Measurements from ENCODE around the gene GABRB2.
"Not testable (repeated sequence)": the region's sequence is repeated elsewhere in the genome, so short reads cannot be mapped to it uniquely, and the experiment has no call there.

Gene GABRB2

DNA sequence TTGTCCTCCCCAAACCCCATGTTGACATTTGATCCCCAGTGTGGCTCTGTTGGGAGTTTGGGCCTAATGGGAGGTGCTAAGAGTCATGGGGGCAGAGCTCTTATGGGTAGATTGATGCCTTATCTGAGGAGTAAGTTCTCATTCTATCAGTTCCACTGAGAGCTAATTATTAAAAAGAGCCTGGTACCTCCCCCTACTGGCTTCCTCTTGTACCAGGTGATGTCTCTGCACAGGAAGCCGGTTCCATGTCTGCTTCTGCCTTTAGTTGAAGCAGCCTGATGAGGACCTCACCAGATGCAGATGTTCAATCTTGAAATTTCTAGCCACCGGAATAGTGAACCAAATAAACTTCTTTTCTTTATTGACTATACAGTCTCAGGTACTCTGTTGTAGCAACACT is 10.8 kb downstream of the GABRB2 start:
- H3K4me1 Mint-ChIP-seq, result no peaks in the 10 kb centered on the region
- no peaks in the 10 kb centered on the region for H3K9me3 Mint-ChIP-seq
- H3K4me3 Mint-ChIP-seq, result no peak overlapping the region
- H3K36me3 Mint-ChIP-seq (ENCODE audit: low read depth), result no peaks in the 10 kb centered on the region
- H3K27ac Mint-ChIP-seq, result no peak overlapping the region
- DNase-seq, result no peak
- ATAC-seq, result no peak
- no peaks in the 10 kb centered on the region for H3K27me3 Mint-ChIP-seq

DNA sequence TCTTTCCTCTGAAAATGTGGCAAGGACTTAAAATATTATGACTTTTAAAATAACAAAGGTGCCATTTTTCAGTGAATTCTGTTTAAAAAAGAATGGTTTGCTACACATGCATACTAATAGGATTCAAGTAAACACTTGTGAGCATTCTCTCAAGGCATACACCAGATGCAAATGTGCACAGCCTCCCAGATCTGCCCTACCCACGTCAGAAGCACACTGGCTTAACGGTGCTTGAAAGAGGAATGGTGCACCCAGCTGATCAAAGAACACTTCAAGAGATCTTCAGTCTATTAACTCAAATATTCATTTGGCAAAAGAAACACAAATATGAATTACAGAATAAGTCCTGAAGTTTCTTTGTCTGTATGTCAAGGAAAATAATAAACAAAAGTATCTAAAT is 15.8 kb downstream of the GABRB2 start:
- Mint-ChIP-seq H3K9me3 (no peaks in the 10 kb centered on the region), H3K36me3 (ENCODE audit: low read depth) (no peaks in the 10 kb centered on the region), H3K27me3 (no peaks in the 10 kb centered on the region), H3K27ac (no peak overlapping the region), H3K4me1 (no peaks in the 10 kb centered on the region), H3K4me3 (no peak overlapping the region)
- DNase-seq (no peak), ATAC-seq (no peak)

DNA sequence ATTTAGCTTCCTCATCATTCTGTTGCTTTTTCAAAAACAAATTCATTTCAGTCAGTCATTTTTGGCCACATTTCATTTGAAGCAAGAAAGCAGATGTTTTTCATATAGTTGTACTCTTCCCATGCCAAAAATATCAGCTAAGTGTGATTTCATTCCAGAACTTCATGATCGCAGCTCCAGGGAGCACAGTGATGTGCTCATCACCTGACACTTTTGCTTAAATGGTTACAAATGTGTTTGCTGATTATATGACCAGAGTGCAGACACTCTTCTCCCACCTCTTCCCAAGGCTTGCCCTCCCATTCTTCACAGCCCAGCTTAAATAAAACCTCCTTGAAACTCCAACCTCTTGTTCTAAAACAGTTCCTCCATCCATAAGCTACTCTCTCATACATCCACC is 32.6 kb downstream of the GABRB2 start:
- no peak for DNase-seq
- H3K4me1 Mint-ChIP-seq, result no peaks in the 10 kb centered on the region
- no peak overlapping the region for H3K27ac Mint-ChIP-seq
- peaks cover 2% of the 10 kb centered on the region for H3K27me3 Mint-ChIP-seq
- no peaks in the 10 kb centered on the region for H3K36me3 Mint-ChIP-seq (ENCODE audit: low read depth)
- ATAC-seq, result no peak
- no peak overlapping the region for H3K4me3 Mint-ChIP-seq
- H3K9me3 Mint-ChIP-seq, result peaks cover 12% of the 10 kb centered on the region

DNA sequence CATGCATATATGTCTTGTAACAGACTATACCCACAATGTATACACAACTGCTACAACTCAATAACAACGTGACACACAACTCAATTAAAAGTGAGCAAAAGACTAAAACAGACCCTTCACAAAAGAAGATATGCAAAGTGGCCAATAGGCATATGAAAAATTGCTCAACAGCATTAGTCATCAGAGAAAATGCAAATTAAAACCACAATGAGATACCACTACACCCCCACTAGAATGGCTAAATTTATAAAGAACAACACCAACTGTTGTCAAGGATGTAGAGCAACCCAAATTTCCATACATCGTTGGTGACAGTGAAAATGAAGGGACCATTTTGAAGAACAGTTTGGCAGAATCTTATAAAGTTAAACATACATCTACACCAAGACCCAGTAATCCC is 38.9 kb downstream of the GABRB2 start:
- Mint-ChIP-seq H3K27me3 (no peaks in the 10 kb centered on the region), H3K4me3 (no peak overlapping the region)
- no peak for DNase-seq

DNA sequence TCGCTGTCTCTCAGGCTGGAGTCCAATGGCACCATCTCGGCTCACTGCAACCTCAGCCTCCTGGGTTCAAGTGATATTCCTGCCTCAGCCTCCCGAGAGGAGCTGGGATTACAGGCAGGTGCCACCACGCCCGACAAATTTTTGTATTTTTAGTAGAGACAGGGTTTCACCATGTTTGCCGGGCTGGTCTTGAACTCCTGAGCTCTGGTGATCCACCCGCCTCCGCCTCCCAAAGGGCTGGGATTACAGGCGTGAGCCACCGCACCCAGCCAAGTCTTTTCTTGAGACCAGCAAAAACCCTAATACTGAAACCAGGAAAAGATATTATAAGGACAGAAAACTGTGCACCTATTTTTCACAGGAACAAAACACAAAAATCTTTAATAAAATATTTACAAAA is 41.4 kb downstream of the GABRB2 start:
- ATAC-seq; H3K27ac Mint-ChIP-seq; H3K36me3 Mint-ChIP-seq (ENCODE audit: low read depth); H3K27me3 Mint-ChIP-seq; DNase-seq; H3K9me3 Mint-ChIP-seq; H3K4me1 Mint-ChIP-seq; H3K4me3 Mint-ChIP-seq: not testable (repeated sequence)

More for the DNA sequence above, 38.9 kb downstream of the GABRB2 start:
- no peaks in the 10 kb centered on the region for H3K36me3 Mint-ChIP-seq (ENCODE audit: low read depth)
- peaks cover 1% of the 10 kb centered on the region for H3K9me3 Mint-ChIP-seq
- H3K4me1 Mint-ChIP-seq, result peaks cover 2% of the 10 kb centered on the region
- no peak overlapping the region for H3K27ac Mint-ChIP-seq
- no peak for ATAC-seq

DNA sequence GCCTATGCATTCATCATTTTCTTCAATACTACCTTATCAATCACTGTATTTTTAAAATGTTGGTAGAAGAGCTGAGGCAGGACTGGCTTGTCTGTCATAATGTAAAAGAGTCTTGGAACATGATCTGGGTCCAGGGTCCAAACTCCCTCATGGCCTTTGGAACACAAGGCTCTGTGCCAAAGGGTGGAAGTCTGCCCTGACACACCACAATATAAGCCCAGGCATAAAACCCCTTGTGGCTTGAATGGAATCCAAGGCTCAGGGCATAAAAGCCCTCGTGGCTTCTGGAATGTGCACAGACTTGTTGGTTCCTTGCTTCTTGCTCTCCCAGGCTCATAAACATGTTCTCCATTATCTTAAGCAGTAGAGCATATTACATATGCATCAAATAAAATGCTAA is 48.0 kb downstream of the GABRB2 start:
- no peaks in the 10 kb centered on the region for H3K36me3 Mint-ChIP-seq (ENCODE audit: low read depth)
- no peaks in the 10 kb centered on the region for H3K27me3 Mint-ChIP-seq
- DNase-seq, result no peak
- H3K4me1 Mint-ChIP-seq, result no peaks in the 10 kb centered on the region
- no peak overlapping the region for H3K4me3 Mint-ChIP-seq
- peaks cover 4% of the 10 kb centered on the region for H3K9me3 Mint-ChIP-seq
- H3K27ac Mint-ChIP-seq, result no peak overlapping the region
- no peak for ATAC-seq

DNA sequence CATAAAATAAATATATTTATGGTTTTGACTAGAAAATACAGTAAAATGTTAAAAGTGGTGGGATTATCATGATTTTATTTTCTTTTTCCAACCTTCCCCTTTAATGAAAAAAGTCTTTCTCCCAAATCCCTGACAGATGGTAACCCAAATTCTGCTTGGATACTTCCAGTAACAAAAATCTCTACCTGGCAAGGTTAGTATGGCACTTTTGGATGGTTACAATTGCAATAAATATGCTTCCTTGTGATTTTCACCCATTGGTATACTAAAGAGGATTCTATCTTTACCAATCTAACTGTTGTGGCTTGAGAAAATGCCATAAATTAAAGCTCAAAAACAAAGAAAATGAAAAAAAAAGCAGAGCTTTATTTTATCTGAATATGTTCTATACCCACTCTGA is 62.8 kb downstream of the GABRB2 start:
- Mint-ChIP-seq H3K9me3 (no peaks in the 10 kb centered on the region), H3K36me3 (ENCODE audit: low read depth) (no peaks in the 10 kb centered on the region), H3K4me1 (no peaks in the 10 kb centered on the region), H3K27ac (no peak overlapping the region), H3K27me3 (no peaks in the 10 kb centered on the region), H3K4me3 (no peak overlapping the region)
- DNase-seq, result no peak
- no peak for ATAC-seq

DNA sequence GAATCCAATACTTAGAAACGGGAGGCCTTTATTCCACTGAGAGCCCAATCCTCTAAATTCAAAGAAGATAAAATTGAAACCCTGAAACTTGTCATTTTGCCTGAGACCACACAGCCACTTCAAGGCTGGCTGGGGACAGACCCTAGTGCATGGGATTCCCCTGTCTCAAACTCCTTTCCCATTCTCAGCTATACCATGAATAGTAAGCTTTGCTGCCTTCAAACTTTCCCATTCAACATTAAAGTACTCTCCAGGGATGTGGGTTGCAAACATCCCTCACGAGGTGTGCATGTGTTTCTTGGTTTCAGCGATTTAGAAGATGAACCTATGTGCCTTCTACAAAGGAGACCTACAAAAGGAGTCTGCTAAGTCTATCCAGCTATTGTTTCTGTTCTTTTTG is 64.6 kb downstream of the GABRB2 start:
- no peaks in the 10 kb centered on the region for H3K4me1 Mint-ChIP-seq
- no peaks in the 10 kb centered on the region for H3K27me3 Mint-ChIP-seq
- no peak overlapping the region for H3K4me3 Mint-ChIP-seq
- ATAC-seq (no peak), DNase-seq (no peak)
- H3K9me3 Mint-ChIP-seq, result no peaks in the 10 kb centered on the region
- no peaks in the 10 kb centered on the region for H3K36me3 Mint-ChIP-seq (ENCODE audit: low read depth)
- H3K27ac Mint-ChIP-seq, result no peak overlapping the region

DNA sequence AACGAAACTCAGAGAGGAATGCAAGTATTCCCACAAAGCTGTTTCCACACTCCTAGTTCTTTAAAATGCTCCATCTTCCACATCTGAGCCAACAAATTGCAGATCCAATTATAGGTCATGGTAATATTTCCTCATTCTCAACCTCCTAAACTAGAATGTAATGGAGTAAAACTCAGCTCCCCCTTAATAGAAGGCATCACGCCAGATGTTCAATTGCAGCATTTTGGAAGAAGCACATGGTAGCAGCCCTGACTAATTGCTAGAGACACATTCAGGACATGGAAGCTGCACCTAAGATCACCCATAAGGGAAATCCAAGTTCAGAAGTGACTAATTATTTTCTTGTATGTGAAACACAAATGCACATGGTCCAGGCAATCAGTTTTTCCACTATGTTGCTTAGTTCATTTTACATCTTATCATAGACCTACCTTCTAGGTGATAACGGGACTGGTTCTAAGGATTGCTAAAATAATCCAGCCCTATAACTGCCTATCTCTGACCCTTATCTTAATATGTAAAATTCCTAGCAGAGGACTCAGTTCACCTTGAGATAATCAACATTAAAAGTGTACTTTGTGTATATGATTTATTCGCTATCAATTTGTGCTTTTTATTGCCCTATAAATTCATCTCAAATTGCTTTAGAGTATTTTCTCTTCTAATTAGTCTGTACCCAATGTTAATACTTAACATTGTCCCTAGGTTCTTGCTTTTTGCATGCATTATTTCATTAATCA is 75.1 kb downstream of the GABRB2 start:
- ATAC-seq (no peak), DNase-seq (no peak)
- H3K36me3 Mint-ChIP-seq (ENCODE audit: low read depth), result no peaks in the 10 kb centered on the region
- peaks cover 10% of the 10 kb centered on the region for H3K9me3 Mint-ChIP-seq
- no peaks in the 10 kb centered on the region for H3K27me3 Mint-ChIP-seq
- H3K27ac Mint-ChIP-seq, result no peak overlapping the region
- H3K4me1 Mint-ChIP-seq, result no peaks in the 10 kb centered on the region
- H3K4me3 Mint-ChIP-seq, result no peak overlapping the region

DNA sequence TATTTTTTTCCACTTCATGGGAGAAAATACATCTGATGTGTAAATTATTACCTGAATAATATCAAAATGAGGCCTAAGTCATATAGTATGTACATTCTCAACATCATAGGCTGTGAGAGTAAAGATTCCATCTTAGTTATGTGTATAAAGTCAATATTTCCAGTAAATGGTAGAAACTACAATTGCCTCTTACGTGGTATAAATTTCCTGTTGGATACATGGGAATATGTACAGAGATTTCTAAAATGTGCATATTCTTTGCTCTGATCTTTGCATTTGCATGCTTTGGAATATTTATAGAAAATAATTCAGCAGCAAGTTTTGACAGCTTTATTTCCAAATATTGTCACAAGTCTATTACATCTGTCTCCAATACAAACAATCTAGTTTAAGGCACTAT is 78.8 kb downstream of the GABRB2 start:
- Mint-ChIP-seq H3K9me3 (peaks cover 5% of the 10 kb centered on the region), H3K4me3 (no peak overlapping the region), H3K27ac (no peak overlapping the region), H3K27me3 (no peaks in the 10 kb centered on the region), H3K4me1 (no peaks in the 10 kb centered on the region), H3K36me3 (ENCODE audit: low read depth) (no peaks in the 10 kb centered on the region)
- ATAC-seq (no peak), DNase-seq (no peak)

DNA sequence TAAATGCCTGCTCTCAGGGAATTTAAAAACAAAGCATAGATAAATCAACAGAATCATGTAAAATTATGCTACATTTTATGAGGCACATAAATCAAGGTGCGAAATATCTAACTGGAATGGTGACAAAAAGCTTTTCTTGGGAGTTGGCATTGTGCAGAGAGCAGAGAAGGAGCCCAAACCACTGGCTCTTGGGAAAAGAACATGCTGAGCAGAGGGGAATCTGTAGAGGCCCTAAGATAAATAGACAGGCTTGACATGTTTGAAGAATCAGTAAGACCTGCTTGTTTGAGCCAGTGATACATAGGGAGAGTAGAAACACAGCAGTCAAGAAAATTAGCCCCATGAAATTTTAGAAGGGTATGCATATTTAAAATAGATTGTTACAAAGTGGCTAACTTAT is 85.8 kb downstream of the GABRB2 start:
- H3K4me1 Mint-ChIP-seq, result no peaks in the 10 kb centered on the region
- no peak overlapping the region for H3K27ac Mint-ChIP-seq
- no peaks in the 10 kb centered on the region for H3K27me3 Mint-ChIP-seq
- no peaks in the 10 kb centered on the region for H3K36me3 Mint-ChIP-seq (ENCODE audit: low read depth)
- ATAC-seq (no peak), DNase-seq (no peak)
- H3K9me3 Mint-ChIP-seq, result no peaks in the 10 kb centered on the region
- no peak overlapping the region for H3K4me3 Mint-ChIP-seq

DNA sequence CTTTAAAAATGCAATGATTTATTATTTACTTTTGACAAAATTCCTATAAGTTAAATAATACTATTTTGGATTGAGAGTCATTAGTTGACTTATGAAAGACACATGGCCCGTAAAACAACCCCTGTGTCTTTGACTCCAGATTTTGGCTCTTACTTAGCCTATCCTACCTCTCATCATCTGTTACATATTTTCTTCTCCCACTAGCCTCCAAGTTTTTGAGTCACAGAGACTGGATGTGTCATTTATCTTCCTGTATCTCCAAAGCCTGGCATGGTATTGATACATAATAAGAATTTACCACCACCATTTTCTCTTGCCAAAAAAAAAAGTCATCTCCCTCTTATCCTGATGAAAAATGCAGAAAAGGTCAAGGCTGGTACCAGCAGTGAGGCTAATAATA is 99.9 kb downstream of the GABRB2 start:
- Mint-ChIP-seq H3K4me1 (no peaks in the 10 kb centered on the region), H3K4me3 (no peak overlapping the region), H3K36me3 (ENCODE audit: low read depth) (no peaks in the 10 kb centered on the region), H3K27ac (no peak overlapping the region), H3K27me3 (no peaks in the 10 kb centered on the region), H3K9me3 (peaks cover 4% of the 10 kb centered on the region)
- ATAC-seq, result no peak
- no peak for DNase-seq

DNA sequence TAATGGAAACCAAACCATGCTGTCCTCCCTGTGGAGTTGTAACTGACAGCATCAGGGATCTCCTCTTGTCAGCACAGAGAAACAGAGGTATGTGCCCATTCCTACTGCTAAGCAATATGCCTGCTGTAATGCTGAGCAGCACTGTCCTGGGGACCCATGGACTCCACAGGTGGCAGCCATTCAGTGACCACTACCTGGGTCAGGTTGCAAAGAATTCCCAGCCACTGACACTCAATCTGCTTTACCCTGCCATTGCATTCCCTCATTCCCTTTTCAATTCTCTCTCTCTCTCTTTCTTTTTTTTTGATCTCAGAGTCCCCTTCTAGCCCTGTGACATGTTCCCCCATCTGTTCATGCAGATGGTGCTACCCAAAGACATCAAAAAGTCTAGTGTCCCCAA is 104.1 kb downstream of the GABRB2 start:
- no peak overlapping the region for H3K27ac Mint-ChIP-seq
- peaks cover 18% of the 10 kb centered on the region for H3K9me3 Mint-ChIP-seq
- DNase-seq, result no peak
- H3K4me3 Mint-ChIP-seq, result no peak overlapping the region
- H3K4me1 Mint-ChIP-seq, result no peaks in the 10 kb centered on the region
- no peaks in the 10 kb centered on the region for H3K27me3 Mint-ChIP-seq
- no peak for ATAC-seq
- no peaks in the 10 kb centered on the region for H3K36me3 Mint-ChIP-seq (ENCODE audit: low read depth)

DNA sequence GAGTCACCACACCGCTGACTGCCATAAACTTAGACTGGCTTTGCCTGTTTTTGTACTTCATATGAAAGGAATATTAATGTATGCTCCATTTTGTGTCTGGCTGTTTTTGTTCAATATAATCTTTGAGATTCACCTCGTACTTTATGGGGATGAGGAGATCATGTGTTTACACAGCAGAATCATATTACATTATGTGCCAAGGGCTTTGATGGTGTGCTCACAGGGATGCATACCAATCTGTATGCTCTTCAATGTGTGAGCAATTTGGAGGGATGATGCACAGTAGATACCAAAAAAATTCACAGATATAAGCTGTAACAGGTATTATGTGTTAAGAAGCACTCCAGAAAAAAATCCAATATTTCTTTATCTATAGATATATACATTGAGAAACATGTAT is 113.7 kb downstream of the GABRB2 start:
- ATAC-seq (no peak), DNase-seq (no peak)
- H3K27ac Mint-ChIP-seq, result no peak overlapping the region
- H3K9me3 Mint-ChIP-seq, result no peaks in the 10 kb centered on the region
- H3K36me3 Mint-ChIP-seq (ENCODE audit: low read depth), result no peaks in the 10 kb centered on the region
- H3K4me3 Mint-ChIP-seq, result no peak overlapping the region
- H3K4me1 Mint-ChIP-seq, result no peaks in the 10 kb centered on the region
- no peaks in the 10 kb centered on the region for H3K27me3 Mint-ChIP-seq

DNA sequence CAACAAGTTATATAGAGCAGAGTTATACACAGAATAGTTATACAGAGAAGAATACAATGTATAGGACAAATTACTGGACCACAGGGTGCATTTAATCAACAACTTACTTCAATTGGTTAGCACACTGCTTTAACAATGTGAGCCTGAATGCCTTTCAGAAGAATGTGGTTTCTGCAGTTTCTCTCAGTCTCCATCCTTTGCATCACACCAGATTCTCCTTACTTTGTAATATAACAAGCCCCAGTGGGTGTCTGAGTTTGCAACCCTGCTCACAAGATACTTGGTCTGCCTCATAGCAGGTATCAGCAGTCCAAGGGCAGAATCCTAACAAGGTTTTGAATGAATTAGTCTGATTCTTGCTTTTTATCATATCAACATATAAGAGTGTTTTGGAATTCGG is 114.6 kb downstream of the GABRB2 start:
- Mint-ChIP-seq H3K4me1 (no peaks in the 10 kb centered on the region), H3K9me3 (no peaks in the 10 kb centered on the region)

DNA sequence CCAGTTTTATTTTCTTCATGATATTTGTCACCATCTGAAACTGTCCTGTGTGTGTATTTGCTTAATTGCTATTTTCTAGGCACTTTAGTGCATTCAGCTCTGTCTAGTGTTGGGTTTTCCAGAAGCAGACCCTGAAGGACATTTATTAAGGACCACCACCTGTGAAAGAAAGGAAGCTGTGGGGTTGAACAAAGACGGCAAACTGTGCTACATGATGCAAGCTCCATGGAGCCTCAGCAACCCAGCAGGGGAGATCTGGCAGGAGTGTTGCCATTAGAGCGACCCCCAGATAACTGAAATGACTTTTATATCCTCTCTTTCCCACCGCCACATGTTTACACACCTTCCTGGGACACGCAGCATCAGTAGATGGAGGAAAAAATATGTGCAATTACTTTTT is 125.5 kb downstream of the GABRB2 start:
- H3K36me3 Mint-ChIP-seq (ENCODE audit: low read depth), result no peaks in the 10 kb centered on the region
- H3K27ac Mint-ChIP-seq, result no peak overlapping the region

More for the DNA sequence above, 114.6 kb downstream of the GABRB2 start:
- no peak for DNase-seq
- H3K4me3 Mint-ChIP-seq, result no peak overlapping the region
- no peak overlapping the region for H3K27ac Mint-ChIP-seq
- H3K36me3 Mint-ChIP-seq (ENCODE audit: low read depth), result no peaks in the 10 kb centered on the region
- ATAC-seq, result no peak
- H3K27me3 Mint-ChIP-seq, result no peaks in the 10 kb centered on the region

More for the DNA sequence above, 125.5 kb downstream of the GABRB2 start:
- Mint-ChIP-seq H3K27me3 (no peaks in the 10 kb centered on the region), H3K9me3 (peaks cover 4% of the 10 kb centered on the region), H3K4me3 (no peak overlapping the region), H3K4me1 (no peaks in the 10 kb centered on the region)
- no peak for ATAC-seq
- no peak for DNase-seq

All from activated naive CD8-positive, alpha-beta T cell treated with anti-CD3 and anti-CD28 coated beads, Interleukin-2, amount 50 U/mL, for 24 hours (primary cell).